Right renal pelvis (tissue), 4 donors: ENCODE measurements around the gene SAT1. TPM values are rescaled to one million over a fixed set of nuclear protein-coding genes. Genes with fewer than 3 reads are reported as not detected.

ENCODE experiments used
- polyA plus RNA-seq, 4 donors: library from polyadenylated mRNA; unstranded; fragments of 120-200 nt; gene quantifications; one replicate each; pipeline ENCODE4 v1.2.1, GENCODE V29; 2013; ENCODE audit not compliant: insufficient read length in 4 of 4

The SAT1 gene
- polyA plus RNA-seq, 4 donors: 276 to 291 (median 283) TPM

Other genes with a start within 250 kb of the SAT1 start
- gene PRDX4, start 115.7 kb upstream of the SAT1 start, polyA plus RNA-seq: 100 to 1,000 TPM; 108 to 118 (median 113) TPM
- gene ACOT9, start 39.9 kb upstream of the SAT1 start, polyA plus RNA-seq: 10 to 100 TPM; 30.2 to 33.4 (median 32.6) TPM
- 10 to 100 TPM; 35.3 to 43.1 (median 40.8) TPM for gene APOO, start 124.8 kb downstream of the SAT1 start, polyA plus RNA-seq
- gene CXorf58, start 124.8 kb downstream of the SAT1 start, polyA plus RNA-seq: under 1 TPM; 0.18 to 0.68 (median 0.24) TPM
- 10 to 100 TPM; 14.0 to 18.2 (median 17.6) TPM for gene KLHL15, start 244.0 kb downstream of the SAT1 start, polyA plus RNA-seq